Thyroid gland (tissue), 4 donors: Measurements from ENCODE around the gene MAD1L1. TPM values are rescaled to one million over a fixed set of nuclear protein-coding genes. Genes with fewer than 3 reads are reported as not detected.

Experiments
- DNase-seq, 2 donors: peaks; one replicate each; pipeline ENCODE4 v3.0.0-alpha.2; 2019
- H3K27ac ChIP-seq, 3 donors: fragments of 200-600 bp; sonication (generic); 1 replicate in 2 of 3; 2 replicates in 1 of 3; pipeline ENCODE4 v1.5.1; 2016 to 2019; ENCODE audit warnings: mild to moderate bottlenecking in 1 of 3, moderate library complexity in 1 of 3
- H3K27me3 ChIP-seq: fragments of 200-600 bp; sonication (generic); one replicate; pipeline ENCODE4 v1.5.1; 2019
- H3K36me3 ChIP-seq, 2 donors: fragments of 200-600 bp; sonication (generic); one replicate each; pipeline ENCODE4 v1.5.1; 2016 to 2019
- H3K4me1 ChIP-seq, 2 donors: fragments of 200-600 bp; sonication (generic); one replicate each; pipeline ENCODE4 v1.5.1; 2017 to 2019
- H3K4me3 ChIP-seq, 3 donors: fragments of 200-600 bp; sonication (generic); replicated peaks in 1 of 3; 1 replicate in 2 of 3; 2 replicates in 1 of 3; pipeline ENCODE4 v1.5.1; 2016; ENCODE audit warnings: mild to moderate bottlenecking in 1 of 3
- H3K9me3 ChIP-seq: fragments of 200-600 bp; sonication (generic); one replicate; pipeline ENCODE4 v1.5.1; 2017
- CTCF ChIP-seq, 6 experiments: fragments of 200-600 bp in 3 of 6; fragments of 450-650 bp in 3 of 6; sonication (generic) in 3 of 6; IDR thresholded peaks; one replicate each; pipeline ENCODE4 v1.5.1; 2016 to 2019; ENCODE audit warnings: antibody characterized with exemption in 6 of 6, mild to moderate bottlenecking in 2 of 6, inconsistent platforms in 1 of 6, moderate library complexity in 1 of 6
- POLR2A ChIP-seq, 2 donors: fragments of 450-650 bp; IDR thresholded peaks; one replicate each; pipeline ENCODE4 v1.6.1; 2017; ENCODE audit warnings: antibody characterized with exemption in 2 of 2, mild to moderate bottlenecking in 2 of 2, moderate library complexity in 1 of 2
- WGBS, 2 donors: methylation state at CpG; one replicate each; pipeline ENCODE4 v1.1.5; 2017; 5-methylcytosine and 5-hydroxymethylcytosine counted together
- intact Hi-C: fragments of 100-400 bp; cut with DNase I; formaldehyde crosslinking; loops from one replicate; pipeline ENCODE4 v1.15.1; 2023
- total RNA-seq, 4 donors: library from RNA; depleted of rRNA; stranded (reverse); fragments of >200 nt; gene quantifications; one replicate each; pipeline ENCODE4 v1.2.3, GENCODE V29; 2016

Gene MAD1L1
- total RNA-seq, 4 donors from 2014 or later: 27.4 to 38.6 (median 33.9) TPM

DNA sequence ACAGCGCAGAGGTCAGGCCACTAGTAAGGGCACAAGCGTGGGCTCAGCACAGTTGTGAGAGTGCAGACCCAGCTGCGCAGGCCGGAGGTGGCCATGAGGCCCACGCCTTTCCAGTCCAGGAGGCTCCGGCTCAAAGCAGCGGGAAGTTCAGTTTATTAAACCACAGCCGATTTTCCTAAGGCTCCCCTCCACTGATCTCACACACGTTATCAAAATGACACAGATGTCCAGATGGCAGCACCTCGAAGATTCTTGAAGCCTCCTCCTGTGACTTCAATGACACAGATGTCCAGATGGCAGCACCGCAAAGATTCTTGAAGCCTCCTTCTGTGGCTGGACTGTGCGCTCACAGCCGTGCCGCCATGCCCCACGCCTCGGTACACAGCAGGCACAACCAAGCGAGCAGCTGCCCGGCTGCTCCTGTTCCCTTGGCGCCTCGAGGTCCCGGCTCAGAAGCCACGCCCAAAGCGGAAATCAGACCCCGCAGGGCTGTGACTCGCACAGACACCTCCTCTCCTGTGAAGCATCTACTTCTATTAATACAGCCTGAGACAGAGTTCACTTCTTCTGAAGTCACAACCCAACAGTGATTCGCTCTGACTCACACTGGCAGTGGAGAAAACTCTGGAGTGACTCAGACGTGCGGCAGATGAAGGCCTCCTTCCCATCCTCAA lies 122.7 kb downstream of the MAD1L1 start:
- Histone ChIP-seq H3K4me1 (peaks cover 0 to 13% of the 10 kb centered on the region in 2 donors), H3K27me3 (no peaks in the 10 kb centered on the region), H3K9me3 (no peaks in the 10 kb centered on the region), H3K4me3 (no peak overlapping the region), H3K36me3 (no peaks in the 10 kb centered on the region), H3K27ac (peak overlapping the region in 2 of 3 donors; percentile 23 to 30)
- TF ChIP-seq CTCF (IDR thresholded peaks at IDR 0.05) (no peak), POLR2A (IDR thresholded peaks at IDR 0.05) (no peak)
- no peak for DNase-seq
- intact Hi-C loops: no loop called here
- WGBS, 2 donors: 90 to 91% methylated on average over 27 to 28 of the region's 28 CpGs

- 92 to 93% methylated on average over 12 to 19 of the region's 20 CpGs for WGBS, 2 donors
- H3K36me3 ChIP-seq: no peaks in the 10 kb centered on the region
- TF ChIP-seq POLR2A (IDR thresholded peaks at IDR 0.05) (no peak), CTCF (IDR thresholded peaks at IDR 0.05) (no peak)
- no peak overlapping the region for H3K4me3 ChIP-seq
- H3K27me3 ChIP-seq: no peaks in the 10 kb centered on the region
- peak overlapping the region in 1 of 3 donors; percentile 23 for H3K27ac ChIP-seq
- no peaks in the 10 kb centered on the region for H3K9me3 ChIP-seq
- intact Hi-C loops: no loop called here
- DNase-seq: no peak
- peaks cover 3 to 20% of the 10 kb centered on the region in 2 donors for H3K4me1 ChIP-seq
These were observed 123.4 kb downstream of the MAD1L1 start for GRCh38 chr7:2109251-2109872.

- intact Hi-C loops: no loop called here
- Histone ChIP-seq H3K4me1 (peaks cover 10 to 27% of the 10 kb centered on the region in 2 donors), H3K36me3 (no peaks in the 10 kb centered on the region), H3K27ac (no peak overlapping the region), H3K27me3 (no peaks in the 10 kb centered on the region), H3K4me3 (no peak overlapping the region), H3K9me3 (no peaks in the 10 kb centered on the region)
- no peak for DNase-seq
- WGBS, 2 donors: 88 to 92% methylated on average over 20 to 24 of the region's 24 CpGs
- TF ChIP-seq POLR2A (IDR thresholded peaks at IDR 0.05) (no peak), CTCF (IDR thresholded peaks at IDR 0.05) (no peak)
These were observed 124.1 kb downstream of the MAD1L1 start for GRCh38 chr7:2108501-2109250.

- intact Hi-C loops: no loop called here
- DNase-seq: no peak
- 92 to 97% methylated on average over 9 of the region's 9 CpGs for WGBS, 2 donors
- Histone ChIP-seq H3K27ac (no peak overlapping the region), H3K36me3 (no peaks in the 10 kb centered on the region), H3K4me3 (no peak overlapping the region), H3K4me1 (peaks cover 11 to 33% of the 10 kb centered on the region in 2 donors), H3K9me3 (no peaks in the 10 kb centered on the region), H3K27me3 (no peaks in the 10 kb centered on the region)
- TF ChIP-seq CTCF (IDR thresholded peaks at IDR 0.05): no peak
- TF ChIP-seq POLR2A (IDR thresholded peaks at IDR 0.05): no peak
These were observed 124.7 kb downstream of the MAD1L1 start for GRCh38 chr7:2108071-2108455.
